CD14-positive monocyte (primary cell): ENCODE results near the gene SALL4. TPM values are rescaled to one million over a fixed set of nuclear protein-coding genes. Genes with fewer than 3 reads are reported as not detected.
A peak's percentile ranks its signal among the peaks of the same experiment; 100 is the strongest.

Source experiments
- DNase-seq, 3 donors: peaks; one replicate each; pipeline ENCODE4 v3.0.0-alpha.2; 2011 to 2022
- H2AFZ ChIP-seq: 2 replicates; pipeline ENCODE4 v1.6.0; 2012; ENCODE audit warnings: mild to moderate bottlenecking, low read depth, low read length, inconsistent platforms; ENCODE audit not compliant: insufficient read depth, poor library complexity, severe bottlenecking
- H3K27ac ChIP-seq, 2 donors: 1 replicate in 1 of 2; 2 replicates in 1 of 2; pipeline ENCODE4 v1.5.1; 2012 to 2013; ENCODE audit warnings: low read length in 2 of 2, control low read depth in 1 of 2, inconsistent platforms in 1 of 2, low read depth in 1 of 2, mild to moderate bottlenecking in 1 of 2
- H3K27me3 ChIP-seq, 2 donors: one replicate each; pipeline versions ENCODE4 v1.6.0 to v1.6.1; 2011 to 2013; ENCODE audit warnings: low read length in 2 of 2; ENCODE audit not compliant: control insufficient read depth in 2 of 2, insufficient read depth in 2 of 2
- H3K36me3 ChIP-seq, 2 donors: replicated peaks in 1 of 2; 1 replicate in 1 of 2; 2 replicates in 1 of 2; pipeline versions ENCODE4 v1.5.1 to v1.6.1; 2012 to 2013; ENCODE audit warnings: low read length in 2 of 2, control low read depth in 1 of 2, inconsistent platforms in 1 of 2, mild to moderate bottlenecking in 1 of 2; ENCODE audit not compliant: insufficient read depth in 2 of 2, control insufficient read depth in 1 of 2
- H3K4me1 ChIP-seq, 2 donors: 1 replicate in 1 of 2; 2 replicates in 1 of 2; pipeline versions ENCODE4 v1.5.1 to v1.6.1; 2012 to 2013; ENCODE audit warnings: low read length in 2 of 2, control low read depth in 1 of 2, inconsistent platforms in 1 of 2, mild to moderate bottlenecking in 1 of 2, moderate library complexity in 1 of 2; ENCODE audit not compliant: insufficient read depth in 2 of 2, control insufficient read depth in 1 of 2
- H3K4me2 ChIP-seq: replicated peaks from 2 replicates; pipeline ENCODE3; 2012; ENCODE audit warnings: low read length, moderate library complexity, mild to moderate bottlenecking; ENCODE audit not compliant: poor library complexity, severe bottlenecking; ENCODE audit errors: extremely low read depth
- H3K4me3 ChIP-seq, 3 experiments: fragments of 200-600 bp in 1 of 3; sonication (generic) in 1 of 3; replicated peaks in 1 of 3; 1 replicate in 2 of 3; 2 replicates in 1 of 3; pipeline ENCODE4 v1.5.1; 2011 to 2013; ENCODE audit warnings: low read length in 3 of 3, mild to moderate bottlenecking in 3 of 3, control low read depth in 2 of 3, low read depth in 2 of 3, inconsistent platforms in 1 of 3, moderate library complexity in 1 of 3
- H3K79me2 ChIP-seq: 2 replicates; pipeline ENCODE4 v1.6.0; 2012; ENCODE audit warnings: mild to moderate bottlenecking, control low read depth, inconsistent platforms, low read length, moderate library complexity; ENCODE audit not compliant: insufficient read depth
- H3K9ac ChIP-seq: 2 replicates; pipeline ENCODE4 v1.6.0; 2017; ENCODE audit warnings: low read length, mild to moderate bottlenecking; ENCODE audit not compliant: insufficient read depth, poor library complexity, severe bottlenecking
- H3K9me3 ChIP-seq, 2 donors: replicated peaks in 1 of 2; 1 replicate in 1 of 2; 2 replicates in 1 of 2; pipeline versions ENCODE4 v1.5.1 to v1.6.1; 2012 to 2013; ENCODE audit warnings: low read length in 2 of 2, control low read depth in 1 of 2; ENCODE audit not compliant: control insufficient read depth in 1 of 2, insufficient read depth in 1 of 2
- H4K20me1 ChIP-seq: 2 replicates; pipeline ENCODE4 v1.6.0; 2012; ENCODE audit warnings: mild to moderate bottlenecking, low read length, control low read depth, moderate library complexity; ENCODE audit not compliant: insufficient read depth
- H3K27ac Mint-ChIP-seq, 7 donors: one replicate each; pipeline ENCODE4 v1.8.0; 2020; ENCODE audit warnings: mild to moderate bottlenecking in 7 of 7, mixed read lengths in 7 of 7, moderate library complexity in 6 of 7, inconsistent platforms in 2 of 7
- H3K27me3 Mint-ChIP-seq, 3 donors: one replicate each; pipeline ENCODE4 v1.8.0; 2021 to 2022; ENCODE audit warnings: low read depth in 3 of 3, mild to moderate bottlenecking in 3 of 3, mixed read lengths in 3 of 3, moderate library complexity in 3 of 3, inconsistent platforms in 1 of 3
- H3K36me3 Mint-ChIP-seq, 2 donors: one replicate each; pipeline ENCODE4 v1.8.0; 2020; ENCODE audit warnings: mixed read lengths in 2 of 2, inconsistent platforms in 1 of 2, mild to moderate bottlenecking in 1 of 2
- H3K4me1 Mint-ChIP-seq: one replicate; pipeline ENCODE4 v1.8.0; 2020; ENCODE audit warnings: mild to moderate bottlenecking, mixed read lengths
- H3K4me3 Mint-ChIP-seq, 2 donors: one replicate each; pipeline ENCODE4 v1.8.0; 2020; ENCODE audit warnings: mild to moderate bottlenecking in 2 of 2, mixed read lengths in 2 of 2, moderate library complexity in 1 of 2
- H3K9me3 Mint-ChIP-seq, 7 donors: one replicate each; pipeline ENCODE4 v1.8.0; 2020 to 2022; ENCODE audit warnings: mixed read lengths in 7 of 7, mild to moderate bottlenecking in 6 of 7, moderate library complexity in 6 of 7, inconsistent platforms in 2 of 7
- CTCF ChIP-seq: fragments of 200-600 bp; IDR thresholded peaks from one replicate; pipeline ENCODE4 v1.8.0; 2022; ENCODE audit warnings: antibody characterized with exemption, mild to moderate bottlenecking
- WGBS: methylation state at CpG from one replicate; pipeline ENCODE4 v1.1.5; 2013; ENCODE audit warnings: missing lambda C conversion rate; ENCODE audit not compliant: insufficient coverage; 5-methylcytosine and 5-hydroxymethylcytosine counted together
- intact Hi-C, 2 donors: fragments of 100-400 bp; cut with micrococcal nuclease; formaldehyde crosslinking; loops; one replicate each; pipeline versions ENCODE4 v1.15.0 to v1.15.1; 2023
- polyA plus RNA-seq, 3 donors: library from polyadenylated mRNA; depleted of rRNA in 1 of 3; unstranded in 2 of 3; stranded (reverse) in 1 of 3; fragments of 300-500 nt in 2 of 3; fragments of >200 nt in 1 of 3; fragmentation: Illumina TruSeq in 2 of 3; gene quantifications; 1 replicate in 2 of 3; 2 replicates in 1 of 3; pipeline ENCODE4 v1.2.3, GENCODE V29; 2012 to 2021

SALL4 gene
- polyA plus RNA-seq, 3 donors: 0.07 TPM; not detected in 2

DNA sequence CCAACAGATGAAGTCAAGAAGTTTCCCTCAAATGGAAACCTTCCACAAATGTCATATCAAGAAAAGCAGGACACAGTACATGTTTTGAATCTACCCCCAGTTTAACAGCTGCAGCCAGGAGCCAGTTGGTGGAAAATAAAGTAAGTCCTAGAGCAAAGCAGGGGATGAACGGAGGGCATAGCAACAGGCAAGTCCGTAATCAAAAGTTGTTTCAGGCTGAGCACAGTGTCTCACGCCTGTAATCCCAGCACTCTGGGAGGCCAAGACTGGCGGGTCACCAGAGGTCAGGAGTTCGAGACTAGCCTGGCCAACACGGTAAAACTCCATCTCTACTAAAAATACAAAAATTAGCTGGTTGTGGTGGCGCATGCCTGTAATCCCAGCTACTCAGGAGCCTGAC lies 2.4 kb upstream of the SALL4 start:
- H3K36me3 Mint-ChIP-seq: peaks cover 0 to 2% of the 10 kb centered on the region in 2 donors

DNA sequence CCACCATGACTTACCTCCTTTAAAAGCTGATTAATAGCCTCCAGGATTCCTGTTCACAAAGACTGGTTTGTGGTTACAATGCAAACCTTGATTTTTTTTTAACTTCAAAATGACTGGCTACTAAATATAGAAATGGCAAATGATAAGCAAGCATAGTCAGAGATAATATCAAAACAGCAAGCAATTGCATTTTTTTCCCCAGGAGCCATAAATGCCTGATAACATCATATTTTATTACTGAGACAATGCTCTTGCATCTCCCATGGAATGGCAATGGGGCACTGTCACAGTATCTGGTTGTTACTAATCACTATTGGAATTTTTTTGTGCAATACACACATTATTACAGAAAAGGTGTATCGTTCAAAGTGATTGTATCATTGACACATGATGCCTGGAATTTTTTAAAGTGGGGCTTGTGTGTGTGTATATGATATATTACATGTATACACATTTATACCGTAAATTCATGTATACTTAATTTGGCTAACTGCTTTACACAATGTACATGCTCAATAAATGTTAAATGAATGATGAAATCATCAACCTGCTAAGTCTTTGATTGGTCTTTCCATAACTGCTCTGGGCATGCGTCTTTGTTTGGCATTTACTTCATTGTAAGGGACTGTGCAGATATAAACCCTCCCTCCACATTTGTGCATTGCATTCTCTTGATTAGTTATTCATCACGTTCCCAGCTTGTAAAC lies 980 bp upstream of the SALL4 start:
- H3K4me1 ChIP-seq: peaks cover 25 to 28% of the 10 kb centered on the region in 2 donors
- Mint-ChIP-seq H3K27ac (no peak overlapping the region), H3K36me3 (peaks cover 0 to 2% of the 10 kb centered on the region in 2 donors), H3K27me3 (peaks cover 35 to 47% (median 41%) of the 10 kb centered on the region in 3 donors), H3K4me1 (peaks cover 24% of the 10 kb centered on the region), H3K9me3 (peaks cover 0 to 14% (median 3%) of the 10 kb centered on the region in 7 donors), H3K4me3 (peak overlapping the region in 1 of 2 donors; percentile 78)
- H3K4me2 ChIP-seq: no peak overlapping the region
- no peak overlapping the region for H3K4me3 ChIP-seq
- no peaks in the 10 kb centered on the region for H3K79me2 ChIP-seq
- no peak for TF ChIP-seq CTCF
- intact Hi-C loops: no loop called here
- no peaks in the 10 kb centered on the region for H4K20me1 ChIP-seq
- no peak overlapping the region for H2AFZ ChIP-seq
- peaks cover 32 to 61% of the 10 kb centered on the region in 2 donors for H3K27me3 ChIP-seq
- no peak for DNase-seq
- H3K9ac ChIP-seq: no peak overlapping the region
- no peak overlapping the region for H3K27ac ChIP-seq
- H3K36me3 ChIP-seq: no peaks in the 10 kb centered on the region
- 100% methylated on average over 2 of the region's 4 CpGs for WGBS
- H3K9me3 ChIP-seq: peaks cover 0 to 9% of the 10 kb centered on the region in 2 donors

More for the DNA sequence above, 2.4 kb upstream of the SALL4 start:
- H3K4me1 Mint-ChIP-seq: peaks cover 15% of the 10 kb centered on the region
- Histone ChIP-seq H3K4me2 (no peak overlapping the region), H3K79me2 (no peaks in the 10 kb centered on the region), H3K27ac (no peak overlapping the region), H3K9me3 (peaks cover 0 to 9% of the 10 kb centered on the region in 2 donors), H3K36me3 (no peaks in the 10 kb centered on the region), H4K20me1 (no peaks in the 10 kb centered on the region), H3K4me1 (peaks cover 20 to 21% of the 10 kb centered on the region in 2 donors), H3K9ac (no peak overlapping the region), H2AFZ (no peak overlapping the region), H3K4me3 (no peak overlapping the region), H3K27me3 (peaks cover 32 to 48% of the 10 kb centered on the region in 2 donors)
- H3K27ac Mint-ChIP-seq: no peak overlapping the region
- DNase-seq: no peak
- H3K9me3 Mint-ChIP-seq: peaks cover 0 to 13% (median 3%) of the 10 kb centered on the region in 7 donors
- TF ChIP-seq CTCF: no peak
- H3K4me3 Mint-ChIP-seq: no peak overlapping the region
- H3K27me3 Mint-ChIP-seq: peaks cover 36 to 44% (median 37%) of the 10 kb centered on the region in 3 donors
- WGBS: 92% methylated on average over 7 of the region's 7 CpGs
- intact Hi-C loops: no loop called here
